Activated naive CD4-positive, alpha-beta T cell treated with anti-CD3 and anti-CD28 coated beads, Interleukin-2, amount 50 U/mL, for 24 hours (primary cell): ENCODE results near the gene SLC4A2.

Experiments used
- H3K27ac Mint-ChIP-seq: one replicate; pipeline ENCODE4 v1.8.0; 2021; ENCODE audit warnings: mild to moderate bottlenecking, mixed read lengths
- H3K27me3 Mint-ChIP-seq: one replicate; pipeline ENCODE4 v1.8.0; 2021; ENCODE audit warnings: mixed read lengths
- H3K36me3 Mint-ChIP-seq: one replicate; pipeline ENCODE4 v1.8.0; 2021; ENCODE audit warnings: mixed read lengths
- H3K4me1 Mint-ChIP-seq: one replicate; pipeline ENCODE4 v1.8.0; 2021; ENCODE audit warnings: mixed read lengths
- H3K4me3 Mint-ChIP-seq: one replicate; pipeline ENCODE4 v1.8.0; 2021; ENCODE audit warnings: mild to moderate bottlenecking, mixed read lengths
- H3K9me3 Mint-ChIP-seq: one replicate; pipeline ENCODE4 v1.8.0; 2021; ENCODE audit warnings: mixed read lengths

Gene SLC4A2

DNA sequence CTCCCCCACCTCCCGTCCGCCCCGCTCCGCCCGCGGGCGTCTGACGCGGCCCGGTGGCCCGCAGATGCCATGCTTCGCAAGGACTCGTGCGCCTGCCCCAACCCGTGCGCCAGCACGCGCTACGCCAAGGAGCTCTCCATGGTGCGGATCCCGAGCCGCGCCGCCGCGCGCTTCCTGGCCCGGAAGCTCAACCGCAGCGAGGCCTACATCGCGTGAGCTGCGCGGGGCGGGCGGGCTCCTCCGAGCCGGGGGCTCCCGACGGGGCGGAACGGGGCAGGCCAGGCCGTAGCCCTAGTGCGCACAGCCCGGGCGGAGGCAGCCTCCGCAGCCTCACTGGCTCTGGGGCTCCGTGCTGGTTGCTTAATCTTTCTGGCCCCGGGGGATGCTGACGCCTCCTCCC is 8.3 kb upstream of the SLC4A2 start:
- no peaks in the 10 kb centered on the region for H3K9me3 Mint-ChIP-seq
- H3K4me3 Mint-ChIP-seq, result no peak overlapping the region
- H3K4me1 Mint-ChIP-seq, result peaks cover 11% of the 10 kb centered on the region
- H3K27ac Mint-ChIP-seq, result no peak overlapping the region
- H3K27me3 Mint-ChIP-seq, result no peaks in the 10 kb centered on the region
- no peaks in the 10 kb centered on the region for H3K36me3 Mint-ChIP-seq

DNA sequence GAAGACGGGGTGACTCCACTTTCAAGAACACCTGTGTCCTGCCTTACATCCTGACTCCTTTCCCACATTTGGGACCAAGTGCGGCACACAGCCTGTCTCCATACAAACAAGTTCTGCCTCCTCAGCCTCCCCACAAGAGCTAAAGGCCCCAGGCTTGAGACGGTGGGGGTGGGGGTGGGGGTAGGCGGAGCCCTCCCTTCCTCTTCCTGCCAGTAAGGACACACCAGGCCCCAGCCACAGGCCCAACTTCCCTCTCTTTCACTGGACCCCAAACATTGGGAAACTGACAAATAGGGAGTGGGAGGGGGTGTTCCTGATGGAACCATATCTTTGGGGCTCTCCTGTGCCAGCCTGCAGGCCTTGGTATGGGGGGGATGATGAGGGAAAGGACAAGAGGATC is 6.3 kb upstream of the SLC4A2 start:
- Mint-ChIP-seq H3K27ac (no peak overlapping the region), H3K27me3 (no peaks in the 10 kb centered on the region), H3K4me1 (peaks cover 20% of the 10 kb centered on the region), H3K4me3 (no peak overlapping the region), H3K9me3 (no peaks in the 10 kb centered on the region), H3K36me3 (no peaks in the 10 kb centered on the region)

DNA sequence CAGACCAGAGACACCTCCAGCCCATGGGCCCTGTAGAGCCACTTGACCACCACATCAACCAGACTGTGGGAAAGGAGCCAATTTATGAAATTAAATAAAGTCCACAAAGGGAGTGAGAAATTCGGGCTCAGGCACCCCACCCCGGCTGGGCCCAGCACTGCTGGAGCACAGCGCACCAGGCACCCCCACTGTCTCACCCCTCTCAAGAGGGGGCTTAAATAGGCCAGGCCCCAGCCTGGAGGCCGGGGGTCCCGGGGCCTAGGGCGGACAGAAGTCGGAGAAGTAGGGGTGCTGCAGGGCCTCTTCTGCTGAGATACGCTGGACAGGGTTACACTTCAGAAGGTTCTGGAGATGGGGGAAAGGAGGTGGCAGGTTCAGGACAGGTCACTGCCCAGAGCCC is 5.6 kb upstream of the SLC4A2 start:
- H3K9me3 Mint-ChIP-seq, result no peaks in the 10 kb centered on the region
- H3K4me3 Mint-ChIP-seq, result no peak overlapping the region
- H3K36me3 Mint-ChIP-seq, result no peaks in the 10 kb centered on the region
- no peak overlapping the region for H3K27ac Mint-ChIP-seq
- H3K27me3 Mint-ChIP-seq, result no peaks in the 10 kb centered on the region
- peaks cover 23% of the 10 kb centered on the region for H3K4me1 Mint-ChIP-seq

DNA sequence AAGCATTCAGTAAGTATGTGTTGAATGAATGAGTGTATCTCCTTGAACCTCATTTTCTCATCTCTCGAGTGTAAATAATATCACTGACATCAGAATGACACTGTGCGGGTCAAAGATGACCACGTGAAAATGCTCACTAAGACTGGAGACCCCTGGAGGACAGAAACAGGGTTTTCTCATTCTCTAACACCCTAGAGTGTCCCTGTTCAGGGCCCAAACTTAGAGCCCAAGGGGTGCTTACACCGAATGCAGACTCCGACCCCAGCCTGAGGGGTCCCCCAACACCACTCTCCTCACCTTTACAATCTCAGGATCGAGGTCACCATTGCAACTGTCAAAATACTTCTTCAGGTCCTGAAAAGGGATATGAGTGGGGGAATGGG is 3.1 kb upstream of the SLC4A2 start:
- H3K36me3 Mint-ChIP-seq, result no peaks in the 10 kb centered on the region
- H3K27ac Mint-ChIP-seq, result no peak overlapping the region
- no peaks in the 10 kb centered on the region for H3K9me3 Mint-ChIP-seq
- peaks cover 32% of the 10 kb centered on the region for H3K4me1 Mint-ChIP-seq
- H3K27me3 Mint-ChIP-seq, result no peaks in the 10 kb centered on the region
- peak overlapping the region; percentile 42 for H3K4me3 Mint-ChIP-seq

DNA sequence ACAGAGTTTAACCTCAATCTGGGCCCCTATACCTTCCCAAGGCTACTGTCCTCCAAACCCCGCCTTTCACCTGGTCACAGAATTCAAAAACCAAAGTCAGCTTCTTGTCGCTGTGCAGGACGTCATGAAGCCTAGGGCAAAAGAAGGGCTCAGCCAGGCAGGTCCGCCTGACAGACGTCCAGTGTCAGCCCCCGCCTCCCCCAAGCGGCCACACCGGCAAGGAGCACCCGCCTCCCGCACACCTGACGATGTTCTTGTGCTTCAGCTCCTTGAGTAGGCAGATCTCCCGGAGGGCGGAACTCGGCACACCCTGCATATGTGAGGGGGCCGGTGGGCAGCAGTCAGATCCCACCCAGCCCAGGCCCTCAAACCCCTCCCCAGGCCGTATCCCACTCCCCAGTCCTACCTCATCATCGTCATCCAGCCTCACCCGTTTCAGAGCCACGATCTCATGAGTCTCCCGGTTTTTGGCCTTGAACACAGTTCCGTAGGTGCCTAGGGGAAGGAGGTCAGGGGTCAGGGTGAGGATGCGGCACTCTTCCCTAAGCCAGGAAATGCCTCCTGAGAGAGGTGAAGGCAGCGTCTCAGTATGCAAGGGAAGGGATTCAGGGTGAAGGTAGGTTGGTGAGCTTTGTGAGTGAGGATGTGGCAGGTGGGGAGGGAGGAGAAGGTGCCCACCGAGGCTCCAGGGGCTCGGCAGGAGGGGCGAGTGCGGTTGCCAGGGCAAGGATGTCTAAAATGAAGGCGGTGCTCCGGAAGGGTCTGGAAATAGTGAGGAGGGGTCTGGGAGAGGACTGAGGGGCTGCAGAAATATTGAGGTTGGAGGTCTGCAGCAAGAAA is 2.5 kb upstream of the SLC4A2 start:
- Mint-ChIP-seq H3K36me3 (no peaks in the 10 kb centered on the region), H3K9me3 (no peaks in the 10 kb centered on the region), H3K4me1 (peaks cover 38% of the 10 kb centered on the region), H3K4me3 (peak overlapping the region; percentile 95), H3K27ac (no peak overlapping the region), H3K27me3 (no peaks in the 10 kb centered on the region)

DNA sequence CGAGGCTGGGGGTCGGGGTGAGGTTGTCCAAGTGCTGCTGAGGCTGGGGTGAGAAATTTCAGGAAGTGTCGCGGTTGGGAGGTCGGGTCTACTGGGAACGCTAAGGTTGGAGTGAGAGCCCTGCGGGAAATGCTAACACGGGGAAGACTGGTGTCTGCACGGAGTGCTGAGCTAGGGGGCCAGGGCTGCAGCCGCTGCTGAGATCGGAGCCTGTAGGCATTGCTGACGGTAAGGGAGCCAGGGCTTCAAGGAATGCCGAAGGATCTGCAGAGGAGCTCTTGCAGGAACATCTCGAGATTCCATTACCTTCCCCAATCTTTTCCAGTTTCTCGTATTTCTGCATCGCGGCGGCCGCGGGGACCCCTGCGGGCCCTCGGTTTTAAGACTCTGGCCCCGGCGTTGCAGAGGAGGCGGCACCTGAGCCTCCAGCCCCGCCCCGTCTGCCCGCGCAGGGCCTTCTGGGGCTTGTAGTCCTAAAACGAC is 1.8 kb upstream of the SLC4A2 start, which contains the start of gene CDK5:
Gene CDK5 (minus strand): TSS at position 392 of the 483 bp plus-strand sequence. CDS start 49 bp downstream, at position 343.
- H3K27me3 Mint-ChIP-seq, result no peaks in the 10 kb centered on the region
- no peaks in the 10 kb centered on the region for H3K36me3 Mint-ChIP-seq
- H3K27ac Mint-ChIP-seq, result peak within 1 kb of the TSS; percentile 90
- H3K4me3 Mint-ChIP-seq, result peak within 1 kb of the TSS; percentile 95
- H3K4me1 Mint-ChIP-seq, result peaks cover 35% of the 10 kb centered on the region
- no peaks in the 10 kb centered on the region for H3K9me3 Mint-ChIP-seq

DNA sequence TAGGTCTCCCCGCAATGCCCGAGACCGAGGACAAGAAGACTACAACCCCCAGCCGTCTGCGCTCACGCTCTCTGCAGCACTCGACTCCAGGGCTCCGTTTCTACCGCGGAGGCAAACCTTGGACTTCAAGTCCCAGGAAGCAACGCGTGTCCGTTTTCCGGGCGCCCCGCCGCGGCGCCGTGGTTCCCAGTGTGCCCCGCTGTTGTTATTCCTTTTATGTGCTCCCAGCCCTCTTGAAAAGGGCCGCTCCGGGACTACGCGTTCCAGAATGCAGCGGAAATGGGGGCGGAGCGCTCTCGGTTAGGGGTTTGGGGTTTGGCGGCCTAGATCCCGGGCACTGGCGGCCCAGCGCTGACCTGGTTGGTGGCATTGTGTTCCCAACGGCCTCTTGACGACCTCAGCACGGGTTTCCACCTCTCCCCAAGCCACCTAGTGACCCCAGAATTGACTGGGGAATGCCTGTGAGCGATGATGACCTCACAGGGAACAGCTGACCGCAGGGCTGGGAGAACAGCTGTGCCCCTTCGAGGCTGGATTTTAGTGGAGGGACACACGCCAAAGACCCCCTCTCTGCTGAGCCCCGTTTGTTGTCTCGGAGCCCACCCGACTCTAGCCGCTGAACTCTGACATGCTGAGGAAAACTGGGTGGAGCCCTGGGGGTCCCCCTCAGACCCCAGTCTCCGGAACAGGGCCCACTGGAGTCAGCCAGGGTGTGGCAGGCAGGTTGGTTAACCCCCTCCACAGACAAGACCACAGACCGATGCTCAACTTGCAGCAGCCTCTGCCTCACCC is 1.2 kb upstream of the SLC4A2 start:
- peaks cover 29% of the 10 kb centered on the region for H3K4me1 Mint-ChIP-seq
- H3K27me3 Mint-ChIP-seq, result no peaks in the 10 kb centered on the region
- H3K27ac Mint-ChIP-seq, result peak overlapping the region; percentile 90
- H3K36me3 Mint-ChIP-seq, result no peaks in the 10 kb centered on the region
- no peaks in the 10 kb centered on the region for H3K9me3 Mint-ChIP-seq
- H3K4me3 Mint-ChIP-seq, result peak overlapping the region; percentile 95

DNA sequence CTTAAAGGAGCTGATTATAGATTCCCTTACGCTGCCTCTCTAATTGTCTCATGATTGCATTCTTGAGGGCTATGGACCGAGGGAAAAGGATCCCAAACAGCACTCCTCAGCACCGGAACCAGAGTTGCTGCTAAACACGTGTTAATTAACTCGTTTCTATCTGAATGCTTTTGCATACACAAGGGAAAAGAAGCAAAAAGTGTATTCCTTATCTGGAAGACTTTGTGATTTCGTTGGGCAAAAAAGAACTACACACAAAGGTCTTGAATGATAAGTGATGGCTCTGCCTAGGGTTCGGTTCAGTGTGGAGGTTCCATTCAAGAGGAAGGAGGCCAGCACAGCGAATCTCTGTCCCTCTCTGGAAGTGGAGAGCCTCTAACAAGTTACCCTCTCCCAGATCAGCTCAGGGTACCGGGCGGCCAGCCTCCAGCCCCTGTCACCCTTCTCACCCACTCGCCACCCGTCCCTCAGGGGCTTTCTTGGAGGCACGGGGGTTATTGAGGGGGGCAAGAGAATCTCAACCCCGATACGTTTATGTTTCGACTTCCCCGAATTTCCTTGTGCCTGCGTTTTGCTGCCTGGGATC is 515 bp upstream of the SLC4A2 start:
- Mint-ChIP-seq H3K27ac (peak overlapping the region; percentile 90), H3K36me3 (no peaks in the 10 kb centered on the region), H3K4me1 (peaks cover 26% of the 10 kb centered on the region), H3K4me3 (peak overlapping the region; percentile 95), H3K27me3 (no peaks in the 10 kb centered on the region), H3K9me3 (no peaks in the 10 kb centered on the region)

DNA sequence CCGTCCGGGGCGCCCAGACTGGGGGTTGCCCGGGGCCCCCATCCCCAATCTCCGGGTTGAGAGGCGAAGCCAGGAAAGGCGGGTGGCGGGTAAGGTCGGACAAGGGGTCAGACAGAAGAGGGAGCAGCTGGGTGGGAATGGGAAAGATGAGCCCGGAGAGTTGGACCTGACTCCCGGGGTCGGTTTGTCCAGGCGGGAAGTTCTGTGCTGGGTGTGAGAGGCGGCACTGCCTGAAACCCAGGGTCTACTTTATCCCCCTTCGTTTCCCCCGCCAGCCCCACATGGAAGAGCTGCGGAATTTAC is 675 bp downstream of the SLC4A2 start:
- Mint-ChIP-seq H3K4me1 (peaks cover 26% of the 10 kb centered on the region), H3K27me3 (no peaks in the 10 kb centered on the region), H3K36me3 (no peaks in the 10 kb centered on the region), H3K9me3 (no peaks in the 10 kb centered on the region), H3K27ac (no peak overlapping the region), H3K4me3 (peak overlapping the region; percentile 87)

DNA sequence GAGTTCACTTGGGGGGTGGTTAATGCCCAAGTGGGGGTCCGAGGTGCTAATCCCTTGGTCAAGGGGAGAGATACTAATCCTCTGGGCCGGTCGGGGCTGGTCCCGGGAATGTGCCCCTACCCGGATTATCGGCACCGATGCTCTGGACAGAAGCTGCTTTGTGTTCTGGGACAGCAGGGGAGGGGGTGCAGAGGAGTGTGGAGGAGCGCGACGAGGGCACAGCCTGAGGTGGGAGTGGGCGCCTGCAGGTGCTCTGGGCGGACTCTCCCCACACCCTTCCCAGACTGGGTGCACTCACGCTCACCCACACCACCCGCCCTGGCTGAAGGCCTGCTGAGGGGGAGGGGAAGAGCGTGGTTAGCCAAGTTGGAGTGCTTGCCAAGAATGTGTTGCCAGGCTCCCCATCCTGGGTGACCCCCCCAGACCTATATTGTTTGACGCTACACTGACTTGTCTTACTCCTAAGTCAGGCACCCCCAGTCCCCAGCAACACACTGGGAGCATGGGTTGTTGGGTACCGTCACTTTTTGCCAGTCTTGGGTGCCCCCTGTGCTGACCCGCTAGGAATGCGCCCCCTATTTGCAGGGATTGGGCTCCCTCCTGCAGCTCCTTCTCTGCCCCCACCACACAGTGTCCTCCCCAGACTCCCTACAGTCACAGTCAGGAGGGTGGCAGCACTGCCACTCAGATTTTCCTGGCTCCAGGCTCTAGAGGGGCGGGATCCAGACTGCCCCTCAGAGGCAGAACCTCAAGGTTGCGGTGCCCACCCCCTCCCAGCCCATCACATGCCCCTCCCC is 1.2 kb downstream of the SLC4A2 start:
- Mint-ChIP-seq H3K9me3 (no peaks in the 10 kb centered on the region), H3K36me3 (no peaks in the 10 kb centered on the region), H3K27ac (no peak overlapping the region), H3K4me1 (peaks cover 26% of the 10 kb centered on the region), H3K4me3 (peak overlapping the region; percentile 87), H3K27me3 (no peaks in the 10 kb centered on the region)

DNA sequence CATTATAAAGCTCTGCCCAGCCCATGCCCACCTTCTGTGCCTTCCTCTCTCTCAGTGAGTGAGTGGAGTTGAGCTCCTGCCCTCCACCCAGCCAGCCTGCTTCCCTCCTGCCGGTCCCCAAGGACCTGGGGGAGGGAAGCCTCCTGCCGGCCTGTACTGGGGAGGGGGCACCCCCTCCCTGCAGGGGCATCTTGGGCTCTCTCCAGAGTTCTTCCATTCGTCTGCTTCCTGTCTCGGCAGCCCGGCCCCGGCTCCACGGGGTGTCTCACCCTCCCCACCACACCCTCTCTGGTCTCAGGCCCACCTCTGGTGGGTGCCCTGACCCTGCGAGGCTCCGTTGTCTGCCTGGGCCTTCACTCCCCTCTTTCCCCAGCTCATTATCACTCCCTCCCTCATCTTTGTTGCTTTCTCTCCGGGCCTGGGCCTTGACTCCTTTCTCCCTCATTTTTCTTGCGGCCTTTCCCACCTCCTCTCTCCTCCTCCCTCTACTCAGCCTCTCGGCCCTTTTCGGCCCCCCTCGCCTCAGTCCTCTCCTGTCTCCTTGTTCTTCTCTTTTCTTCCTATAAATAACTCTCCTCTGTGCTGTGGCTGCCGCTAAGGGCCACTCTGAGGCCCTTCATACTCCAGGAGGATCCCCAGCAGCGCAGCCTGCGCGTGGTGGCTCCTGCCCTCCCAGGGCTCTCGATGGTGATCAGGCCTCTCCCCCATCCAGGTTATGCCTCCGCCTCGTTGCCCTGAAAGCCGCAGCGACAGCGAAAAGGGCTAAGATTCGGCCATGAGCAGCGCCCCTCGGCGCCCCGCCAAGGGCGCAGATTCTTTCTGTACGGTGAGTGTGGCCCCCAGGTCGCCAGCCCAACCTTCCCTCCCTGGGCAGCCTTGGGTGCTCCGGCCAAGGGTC is 2.1 kb downstream of the SLC4A2 start:
- peak overlapping the region; percentile 66 for H3K27ac Mint-ChIP-seq
- peaks cover 26% of the 10 kb centered on the region for H3K4me1 Mint-ChIP-seq
- no peaks in the 10 kb centered on the region for H3K27me3 Mint-ChIP-seq
- no peaks in the 10 kb centered on the region for H3K36me3 Mint-ChIP-seq
- H3K4me3 Mint-ChIP-seq, result peak overlapping the region; percentile 87
- H3K9me3 Mint-ChIP-seq, result no peaks in the 10 kb centered on the region

DNA sequence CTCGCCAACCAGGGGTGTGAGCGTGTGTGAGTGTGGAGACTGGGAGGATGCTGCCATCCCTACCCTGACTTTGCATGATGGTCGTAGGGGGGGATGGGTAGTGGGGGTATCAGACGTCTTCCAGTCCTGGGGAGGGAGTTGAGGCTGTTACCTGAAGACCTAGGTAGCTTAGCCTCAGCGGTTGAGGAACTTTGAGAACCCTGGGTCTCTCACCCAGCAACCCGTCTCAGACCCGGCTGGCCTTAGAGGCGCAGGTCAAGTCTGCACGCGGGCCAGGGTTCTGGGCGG is 2.7 kb downstream of the SLC4A2 start:
- Mint-ChIP-seq H3K27me3 (no peaks in the 10 kb centered on the region), H3K4me3 (no peak overlapping the region), H3K4me1 (peaks cover 25% of the 10 kb centered on the region), H3K9me3 (no peaks in the 10 kb centered on the region), H3K27ac (no peak overlapping the region), H3K36me3 (no peaks in the 10 kb centered on the region)

DNA sequence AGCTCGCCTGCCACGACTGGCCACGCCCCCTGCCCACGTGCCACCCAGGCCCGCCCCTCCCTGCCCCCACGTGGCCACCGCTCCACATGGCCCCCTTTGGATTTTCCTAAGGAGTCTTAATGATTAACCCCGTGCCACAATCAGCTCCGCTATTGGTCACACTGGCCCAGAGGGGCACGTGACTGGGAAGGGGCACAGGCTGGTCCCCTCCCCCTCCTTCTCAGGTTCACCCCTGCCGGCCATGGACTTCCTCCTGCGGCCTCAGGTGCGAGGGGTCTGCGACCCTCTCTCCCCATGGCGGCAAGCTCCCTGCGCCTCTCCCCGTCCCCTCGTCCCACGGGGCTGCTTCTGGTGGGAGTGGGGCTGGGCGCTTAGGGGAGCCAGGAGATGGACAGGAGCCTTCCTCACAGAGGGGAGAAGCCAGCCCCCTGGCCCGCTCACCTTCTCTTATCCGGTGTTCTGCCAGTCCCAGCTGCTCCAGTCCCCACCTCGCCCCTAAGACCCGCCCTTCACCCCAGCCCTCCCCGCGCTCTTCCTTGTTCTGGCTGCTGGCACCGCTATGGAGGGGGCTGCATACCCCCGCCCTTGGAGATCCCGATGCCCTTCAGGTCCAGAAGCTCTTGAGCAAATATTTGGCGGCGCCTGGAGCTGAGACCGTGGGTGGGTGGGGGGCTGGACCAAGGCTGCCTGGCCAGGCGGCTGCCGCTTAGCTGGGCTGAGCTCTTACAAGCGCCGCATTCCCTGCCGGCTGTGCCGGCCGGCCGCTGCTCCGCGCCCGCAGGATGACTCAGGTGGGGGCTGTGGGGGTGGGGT is 3.2 kb downstream of the SLC4A2 start:
- Mint-ChIP-seq H3K9me3 (no peaks in the 10 kb centered on the region), H3K27me3 (no peaks in the 10 kb centered on the region), H3K27ac (no peak overlapping the region), H3K4me3 (no peak overlapping the region), H3K4me1 (peaks cover 19% of the 10 kb centered on the region), H3K36me3 (no peaks in the 10 kb centered on the region)

DNA sequence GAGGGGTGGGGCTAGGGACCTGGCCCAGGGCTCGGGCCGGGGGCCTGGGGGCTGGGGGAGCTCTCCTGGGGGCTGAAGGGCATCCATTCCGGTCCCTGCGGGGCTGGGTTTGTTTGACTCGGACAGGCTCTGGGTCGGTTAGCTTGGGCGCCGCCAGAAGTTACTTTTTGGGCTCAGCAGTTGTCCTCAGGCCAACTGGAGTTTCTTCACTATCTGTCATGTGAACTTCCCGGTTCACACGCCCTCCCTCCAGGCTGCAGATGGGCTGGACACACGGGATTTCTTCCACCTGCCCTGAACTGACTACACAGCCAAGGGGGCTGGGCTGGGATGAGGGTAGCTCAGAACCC is 3.8 kb downstream of the SLC4A2 start:
- H3K36me3 Mint-ChIP-seq, result peaks cover 2% of the 10 kb centered on the region
- no peaks in the 10 kb centered on the region for H3K9me3 Mint-ChIP-seq
- no peaks in the 10 kb centered on the region for H3K27me3 Mint-ChIP-seq
- no peak overlapping the region for H3K4me3 Mint-ChIP-seq
- H3K27ac Mint-ChIP-seq, result no peak overlapping the region
- peaks cover 18% of the 10 kb centered on the region for H3K4me1 Mint-ChIP-seq
